ENCODE measurements around the gene MYO9B.

- TF ChIP-seq CTCF (conservative IDR thresholded peaks at IDR 0.05; ENCODE audit: low read depth, low read length) (no peak), EZH2 (IDR thresholded peaks at IDR 0.05; ENCODE audit: borderline replicate concordance, low read depth, low read length, poor library complexity, severe bottlenecking) (no peak)
Measured at GRCh38 chr19:17237747-17238706, 162.4 kb downstream of the MYO9B start.

Data from A673 (cell line).